Osteocyte (in vitro differentiated cells): ENCODE measurements around the gene MYADML2. TPM values are rescaled to one million over a fixed set of nuclear protein-coding genes. Genes with fewer than 3 reads are reported as not detected.

Experiments used
- DNase-seq: peaks from one replicate; pipeline ENCODE4 v3.0.0; 2021; ENCODE audit warnings: mixed read lengths; ENCODE audit not compliant: unreplicated experiment; ENCODE audit errors: extremely low spot score
- H3K27ac Mint-ChIP-seq: one replicate; pipeline ENCODE4 v1.8.0; 2021; ENCODE audit warnings: mild to moderate bottlenecking, mixed read lengths; ENCODE audit not compliant: unreplicated experiment
- H3K27me3 Mint-ChIP-seq: one replicate; pipeline ENCODE4 v1.8.0; 2021; ENCODE audit warnings: mixed read lengths; ENCODE audit not compliant: unreplicated experiment
- H3K36me3 Mint-ChIP-seq: one replicate; pipeline ENCODE4 v1.8.0; 2021; ENCODE audit warnings: mixed read lengths; ENCODE audit not compliant: unreplicated experiment
- H3K4me1 Mint-ChIP-seq: one replicate; pipeline ENCODE4 v1.8.0; 2021; ENCODE audit warnings: mixed read lengths; ENCODE audit not compliant: unreplicated experiment
- H3K4me3 Mint-ChIP-seq: one replicate; pipeline ENCODE4 v1.8.0; 2021; ENCODE audit warnings: mild to moderate bottlenecking, moderate library complexity, mixed read lengths; ENCODE audit not compliant: unreplicated experiment
- H3K9me3 Mint-ChIP-seq: one replicate; pipeline ENCODE4 v1.8.0; 2021; ENCODE audit warnings: mixed read lengths; ENCODE audit not compliant: unreplicated experiment
- CTCF ChIP-seq: fragments of 200-600 bp; sonication (generic); IDR thresholded peaks from 2 replicates; pipeline ENCODE4 v1.5.0; 2021; ENCODE audit warnings: antibody characterized with exemption, mild to moderate bottlenecking, moderate library complexity
- total RNA-seq: library from RNA; stranded (reverse); gene quantifications from 2 replicates; pipeline ENCODE4 v1.2.1, GENCODE V29; 2021

MYADML2 gene
- total RNA-seq, 1 donor from 2014 or later, result not detected

DNA sequence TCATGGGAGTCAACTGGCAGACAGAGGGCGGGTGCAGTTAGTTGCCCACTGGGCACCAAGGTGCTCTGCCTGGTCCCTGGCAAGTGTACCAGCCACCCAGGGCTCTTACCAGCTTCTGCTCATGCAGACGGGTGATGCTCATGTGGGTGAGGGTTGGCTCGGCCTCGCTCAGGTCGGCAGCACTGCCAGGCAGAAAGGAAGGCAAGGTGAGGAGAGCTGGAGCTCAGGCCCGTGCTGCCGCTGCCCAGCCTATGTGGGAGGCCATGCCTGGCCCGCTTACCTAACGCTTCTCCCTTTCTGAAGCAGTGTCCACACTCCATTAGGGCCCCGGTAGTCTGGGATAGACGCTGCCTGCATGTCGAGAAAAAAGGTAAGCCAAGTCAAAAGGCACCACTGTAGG lies 31.7 kb downstream of the MYADML2 start:
- Mint-ChIP-seq H3K27ac (no peak overlapping the region), H3K36me3 (peaks cover 15% of the 10 kb centered on the region), H3K27me3 (no peaks in the 10 kb centered on the region), H3K4me1 (peaks cover 12% of the 10 kb centered on the region), H3K9me3 (no peaks in the 10 kb centered on the region), H3K4me3 (no peak overlapping the region)
- no peak for TF ChIP-seq CTCF
- no peak for DNase-seq

DNA sequence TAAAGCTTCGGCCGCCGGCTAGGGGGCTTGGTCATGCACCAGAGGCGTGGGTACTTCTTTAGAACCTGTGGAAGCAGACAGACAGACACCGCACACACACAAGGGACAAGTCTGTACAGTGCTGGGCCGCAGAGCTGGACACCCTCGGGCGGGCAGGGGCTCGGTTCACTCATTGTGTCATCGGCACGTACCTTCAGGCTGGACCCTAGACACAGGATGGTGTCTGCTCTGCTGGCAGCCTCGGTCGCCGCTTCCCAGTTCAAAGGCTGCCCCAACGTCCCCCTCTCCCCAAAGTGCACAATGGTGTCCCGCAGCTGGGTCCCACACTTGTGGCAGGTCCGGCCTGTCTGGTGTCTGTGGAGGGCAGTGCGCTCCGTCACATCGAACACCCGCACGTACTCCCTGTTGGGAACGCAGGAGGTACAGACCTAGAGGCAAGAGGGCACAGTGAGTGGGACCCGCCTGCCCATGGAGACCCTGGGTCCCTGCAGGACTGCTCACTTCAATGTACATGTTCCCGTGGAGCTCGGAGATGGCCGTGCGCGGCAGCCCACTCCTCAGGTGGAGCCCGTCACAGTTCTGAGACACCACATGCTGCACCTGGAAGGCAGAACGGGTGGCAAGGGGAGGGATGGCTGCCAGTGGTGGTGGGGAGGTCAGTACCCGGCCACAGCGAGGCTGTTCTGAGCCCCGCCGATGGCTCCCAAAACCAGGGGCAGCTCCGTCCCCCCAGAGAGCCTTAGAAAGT lies 32.8 kb downstream of the MYADML2 start:
- TF ChIP-seq CTCF, result no peak
- Mint-ChIP-seq H3K27ac (no peak overlapping the region), H3K9me3 (no peaks in the 10 kb centered on the region), H3K27me3 (no peaks in the 10 kb centered on the region), H3K36me3 (peaks cover 15% of the 10 kb centered on the region), H3K4me1 (peaks cover 18% of the 10 kb centered on the region), H3K4me3 (no peak overlapping the region)
- DNase-seq, result no peak

DNA sequence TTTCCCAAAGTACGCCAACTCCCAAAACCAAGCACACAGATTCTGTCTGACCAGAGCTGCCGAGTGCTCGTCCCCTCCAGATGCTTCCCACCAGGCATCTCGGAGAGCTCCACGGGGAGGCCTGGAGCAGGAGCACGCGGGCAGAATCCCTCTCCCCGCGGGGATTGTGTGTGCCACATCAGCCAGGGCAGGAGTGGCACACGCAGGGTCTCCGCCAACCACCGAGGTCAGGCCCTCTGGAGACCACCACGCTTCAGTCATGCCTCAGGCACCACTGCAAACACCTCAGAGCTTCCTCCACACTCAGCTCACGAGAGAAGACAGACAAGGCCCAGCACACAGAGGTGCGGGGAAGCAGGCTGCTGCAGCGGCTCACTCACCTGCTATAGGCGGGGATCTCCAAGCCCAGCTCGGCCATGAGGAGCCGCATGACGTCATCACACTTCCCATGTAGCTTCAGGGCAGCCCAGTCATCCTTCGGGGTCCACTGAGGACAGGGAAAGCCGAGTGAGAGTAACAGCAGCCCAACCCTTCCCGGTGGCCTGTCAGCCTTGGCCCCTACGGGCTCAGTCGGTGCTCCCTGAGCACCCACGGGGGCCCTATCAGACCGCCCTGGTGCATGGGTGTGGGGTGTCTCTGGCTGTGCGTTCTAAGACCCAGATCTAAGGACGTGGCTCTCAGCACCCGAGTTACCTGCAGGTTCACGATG lies 33.5 kb downstream of the MYADML2 start:
- Mint-ChIP-seq H3K27me3 (no peaks in the 10 kb centered on the region), H3K4me1 (peaks cover 18% of the 10 kb centered on the region), H3K9me3 (no peaks in the 10 kb centered on the region), H3K4me3 (no peak overlapping the region), H3K36me3 (peaks cover 15% of the 10 kb centered on the region), H3K27ac (no peak overlapping the region)
- TF ChIP-seq CTCF, result no peak
- no peak for DNase-seq

- Mint-ChIP-seq H3K36me3 (peaks cover 18% of the 10 kb centered on the region), H3K4me1 (peaks cover 18% of the 10 kb centered on the region), H3K27me3 (no peaks in the 10 kb centered on the region), H3K9me3 (no peaks in the 10 kb centered on the region), H3K27ac (no peak overlapping the region), H3K4me3 (peak overlapping the region; percentile 22)
- no peak for TF ChIP-seq CTCF
- DNase-seq, result no peak
Observed at GRCh38 chr17:81912441-81913309, 34.4 kb downstream of the MYADML2 start.
